Cardiac fibroblast (primary cell): ENCODE data around the gene CSNK1D.

Experiments used
- DNase-seq, 2 donors: peaks; one replicate each; pipeline versions ENCODE4 v3.0.0 to v3.0.0-alpha.2; 2010; ENCODE audit warnings: low read depth in 2 of 2
- H3K4me3 ChIP-seq, 2 donors: replicated peaks in 1 of 2; 1 replicate in 1 of 2; 2 replicates in 1 of 2; pipeline ENCODE4 v1.5.1; 2011; ENCODE audit warnings: low read depth in 2 of 2, low read length in 2 of 2, mild to moderate bottlenecking in 2 of 2, moderate library complexity in 1 of 2
- TF ChIP-seq, protein P1 (sequence below): IDR thresholded peaks from one replicate; pipeline ENCODE4 v1.5.1; 2011; ENCODE audit warnings: low read depth, mild to moderate bottlenecking, low read length, inconsistent platforms

CSNK1D gene

DNA sequence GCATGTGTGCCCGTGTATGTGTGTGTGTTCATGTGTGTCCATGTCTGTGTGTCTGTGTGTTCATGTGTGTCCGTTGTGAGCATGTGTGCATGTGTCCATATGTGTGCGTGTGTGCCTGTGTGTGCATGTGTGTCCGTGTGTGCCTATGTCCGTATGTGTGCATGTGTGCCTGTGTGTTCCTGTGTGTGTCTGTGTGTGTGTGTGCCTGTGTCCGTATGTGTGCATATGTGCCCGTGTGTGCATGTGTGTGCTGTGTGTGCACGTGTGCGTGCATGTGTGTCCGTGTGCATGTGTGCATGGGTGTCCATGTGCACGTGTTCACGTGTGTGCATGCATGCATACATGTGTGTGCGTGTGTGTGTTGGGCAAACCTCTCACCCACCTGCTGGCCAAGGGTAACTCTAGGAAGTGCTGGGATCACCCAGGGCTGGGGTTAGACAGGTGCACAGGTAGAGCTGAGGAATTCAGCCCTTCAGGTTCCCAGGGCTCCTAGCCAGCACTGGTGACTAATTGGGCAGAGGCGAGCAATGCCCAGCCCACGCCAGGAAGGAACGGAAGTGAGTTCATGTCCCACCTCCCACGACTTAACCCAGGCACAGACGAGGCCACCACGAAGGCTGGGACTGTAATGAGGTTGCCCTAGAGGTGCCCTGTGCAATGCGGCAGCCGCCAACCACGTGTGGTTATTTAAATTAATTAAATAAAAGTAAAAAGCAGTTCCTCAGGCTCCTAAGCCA, 8.2 kb upstream of the CSNK1D start:
- DNase-seq = peak; percentile 33 to 65

DNA sequence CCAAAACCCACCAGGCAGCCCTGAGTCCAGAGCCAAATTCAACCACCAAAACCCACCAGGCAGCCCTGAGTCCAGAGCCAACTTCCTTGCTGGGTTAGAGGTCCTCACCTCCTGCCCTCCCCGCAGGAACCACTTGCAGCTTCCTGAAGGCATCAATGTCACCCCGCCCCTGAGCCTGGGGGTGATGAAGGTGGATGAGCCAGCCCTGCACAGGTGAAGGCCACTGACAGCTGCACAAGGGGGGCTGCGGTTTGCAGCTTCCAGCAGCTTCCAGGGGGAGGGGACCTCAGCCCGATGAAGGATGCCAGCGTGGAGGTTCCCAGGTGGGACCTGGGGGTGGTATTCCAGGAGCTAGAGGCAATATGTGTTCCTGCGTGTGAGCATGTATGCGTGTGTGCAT, 7.6 kb upstream of the CSNK1D start:
- no peak for DNase-seq
- H3K4me3 ChIP-seq = no peak overlapping the region
- TF ChIP-seq, protein P1, sequence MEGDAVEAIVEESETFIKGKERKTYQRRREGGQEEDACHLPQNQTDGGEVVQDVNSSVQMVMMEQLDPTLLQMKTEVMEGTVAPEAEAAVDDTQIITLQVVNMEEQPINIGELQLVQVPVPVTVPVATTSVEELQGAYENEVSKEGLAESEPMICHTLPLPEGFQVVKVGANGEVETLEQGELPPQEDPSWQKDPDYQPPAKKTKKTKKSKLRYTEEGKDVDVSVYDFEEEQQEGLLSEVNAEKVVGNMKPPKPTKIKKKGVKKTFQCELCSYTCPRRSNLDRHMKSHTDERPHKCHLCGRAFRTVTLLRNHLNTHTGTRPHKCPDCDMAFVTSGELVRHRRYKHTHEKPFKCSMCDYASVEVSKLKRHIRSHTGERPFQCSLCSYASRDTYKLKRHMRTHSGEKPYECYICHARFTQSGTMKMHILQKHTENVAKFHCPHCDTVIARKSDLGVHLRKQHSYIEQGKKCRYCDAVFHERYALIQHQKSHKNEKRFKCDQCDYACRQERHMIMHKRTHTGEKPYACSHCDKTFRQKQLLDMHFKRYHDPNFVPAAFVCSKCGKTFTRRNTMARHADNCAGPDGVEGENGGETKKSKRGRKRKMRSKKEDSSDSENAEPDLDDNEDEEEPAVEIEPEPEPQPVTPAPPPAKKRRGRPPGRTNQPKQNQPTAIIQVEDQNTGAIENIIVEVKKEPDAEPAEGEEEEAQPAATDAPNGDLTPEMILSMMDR = no peak

More for the DNA sequence above, 8.2 kb upstream of the CSNK1D start:
- TF ChIP-seq, protein P1 = no peak
- no peak overlapping the region for H3K4me3 ChIP-seq

DNA sequence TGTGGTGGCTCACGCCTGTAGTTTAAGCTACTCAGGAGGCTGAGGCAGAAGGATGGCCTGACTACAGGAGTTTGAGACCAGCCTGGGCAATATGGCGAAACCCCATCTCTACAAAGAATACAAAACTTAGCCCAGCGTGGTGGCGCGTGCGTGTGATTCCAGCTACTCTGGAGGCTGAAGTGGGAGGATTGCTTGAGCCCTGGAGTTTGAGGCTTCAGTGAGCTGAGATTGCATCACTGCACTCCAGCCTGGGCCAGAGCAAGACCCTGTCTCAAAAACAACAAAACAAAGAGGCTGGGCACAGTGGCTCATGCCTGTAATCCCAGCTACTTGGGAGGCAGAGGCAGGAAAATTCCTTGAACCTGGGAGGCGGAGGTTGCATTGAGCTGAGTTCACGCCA, 7.0 kb upstream of the CSNK1D start:
- no peak for DNase-seq

DNA sequence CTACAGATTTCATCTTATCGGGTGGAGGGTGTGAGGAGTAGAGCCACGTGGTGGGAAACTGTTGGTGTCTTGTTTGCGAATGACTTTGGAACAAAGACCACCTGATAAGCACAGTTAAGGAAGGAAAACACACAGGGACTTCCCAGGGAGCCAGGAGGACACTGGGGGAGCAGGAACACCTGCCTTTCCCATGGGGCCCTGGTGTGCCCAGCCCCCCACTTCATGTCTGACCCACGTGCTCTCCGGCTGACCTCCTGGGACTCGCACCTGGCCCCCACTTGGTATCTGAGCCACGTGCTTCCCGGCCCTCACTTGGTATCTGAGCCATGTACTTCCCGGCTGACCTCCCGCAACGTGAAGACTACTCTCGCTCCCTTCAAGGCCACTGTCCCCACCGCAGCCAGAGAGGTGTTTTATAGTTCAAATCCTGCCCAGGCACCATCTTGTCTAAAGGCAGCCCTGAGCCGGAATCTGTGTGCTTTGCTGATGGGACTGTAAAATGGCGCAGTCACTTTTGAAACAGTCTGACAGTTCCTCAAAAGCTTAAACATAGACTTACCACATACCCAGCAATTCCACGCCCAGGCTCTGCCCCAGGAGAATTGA, 5.4 kb upstream of the CSNK1D start:
- no peak for DNase-seq
- TF ChIP-seq, protein P1 = no peak
- H3K4me3 ChIP-seq = no peak overlapping the region

More for the DNA sequence above, 7.0 kb upstream of the CSNK1D start:
- no peak overlapping the region for H3K4me3 ChIP-seq
- TF ChIP-seq, protein P1 = no peak

DNA sequence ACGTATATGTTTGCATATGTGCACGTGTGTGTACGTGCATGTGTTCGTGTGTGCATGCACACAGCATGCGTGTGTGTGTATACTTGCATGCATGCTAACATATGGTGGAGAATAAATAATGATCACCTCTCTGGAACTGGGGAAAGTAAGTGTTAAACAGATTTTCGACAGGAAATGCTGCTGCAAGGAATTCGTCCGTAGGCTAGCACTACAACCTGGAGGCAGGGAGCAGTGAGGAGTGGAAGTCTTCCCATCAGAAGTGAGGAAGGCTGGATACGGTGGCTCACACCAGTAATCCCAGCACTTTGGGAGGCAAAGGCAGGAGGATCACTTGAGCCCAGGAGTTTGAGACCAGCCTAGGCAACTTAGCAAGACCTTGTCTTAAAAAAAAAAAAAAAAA, 4.8 kb upstream of the CSNK1D start:
- TF ChIP-seq, protein P1 = no peak
- no peak overlapping the region for H3K4me3 ChIP-seq

DNA sequence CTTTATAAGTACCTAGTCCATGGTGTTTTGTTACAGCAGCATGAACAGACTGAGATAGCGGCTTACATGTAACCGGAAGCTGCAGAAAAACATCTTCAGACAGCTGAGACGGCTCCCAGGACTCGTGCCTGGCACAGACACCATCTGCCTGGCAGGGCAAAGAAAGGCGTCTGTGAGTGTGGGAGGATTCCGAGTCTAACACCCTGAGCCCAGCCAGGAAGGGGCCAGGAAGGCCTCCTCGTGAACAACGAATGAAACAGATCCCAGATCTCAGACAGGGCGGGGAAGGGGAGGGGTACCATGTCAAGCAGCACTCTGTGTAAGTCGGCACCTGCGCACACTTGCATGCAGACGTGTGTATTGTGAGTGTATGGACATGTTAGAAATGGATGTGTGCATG, 4.4 kb upstream of the CSNK1D start:
- H3K4me3 ChIP-seq = no peak overlapping the region
- no peak for DNase-seq
- TF ChIP-seq, protein P1 = no peak

More for the DNA sequence above, 4.8 kb upstream of the CSNK1D start:
- DNase-seq = no peak
